HG03565 (cell line): Measurements from ENCODE around the gene MICA.
"Not testable (repeated sequence)": the region's sequence is repeated elsewhere in the genome, so short reads cannot be mapped to it uniquely, and the experiment has no call there.

Experiments used
- ATAC-seq: cut with Tn5 transposase; IDR thresholded peaks from one replicate; pipeline ENCODE4 v1.9.1; 2021; ENCODE audit warnings: mild to moderate bottlenecking, moderate library complexity; ENCODE audit not compliant: unreplicated experiment

The MICA gene

DNA sequence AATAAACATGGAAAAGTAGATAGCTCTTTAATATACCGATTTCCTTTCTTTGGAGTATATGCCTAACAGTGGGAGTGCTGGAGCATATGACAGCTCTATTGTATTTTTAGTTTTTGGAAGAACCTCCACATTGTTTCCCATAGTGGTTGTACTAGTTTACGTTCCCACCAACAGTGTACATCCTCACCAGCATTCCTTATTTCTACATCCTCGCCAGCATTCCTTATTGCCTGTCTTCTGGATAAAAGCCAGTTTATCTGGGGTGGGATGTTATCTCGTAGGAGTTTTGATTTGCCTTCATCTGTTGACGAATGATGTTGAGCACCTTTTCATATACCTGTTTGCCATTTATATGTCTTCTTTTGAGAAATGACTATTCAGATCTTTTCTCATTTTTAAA is 2.6 kb downstream of the MICA start:
- no peak for ATAC-seq

- ATAC-seq: no peak
Observed at GRCh38 chr6:31407699-31408098, 4.3 kb downstream of the MICA start.

GRCh38 chr6:31412506-31412905 is 9.1 kb downstream of the MICA start:
- ATAC-seq: no peak

DNA sequence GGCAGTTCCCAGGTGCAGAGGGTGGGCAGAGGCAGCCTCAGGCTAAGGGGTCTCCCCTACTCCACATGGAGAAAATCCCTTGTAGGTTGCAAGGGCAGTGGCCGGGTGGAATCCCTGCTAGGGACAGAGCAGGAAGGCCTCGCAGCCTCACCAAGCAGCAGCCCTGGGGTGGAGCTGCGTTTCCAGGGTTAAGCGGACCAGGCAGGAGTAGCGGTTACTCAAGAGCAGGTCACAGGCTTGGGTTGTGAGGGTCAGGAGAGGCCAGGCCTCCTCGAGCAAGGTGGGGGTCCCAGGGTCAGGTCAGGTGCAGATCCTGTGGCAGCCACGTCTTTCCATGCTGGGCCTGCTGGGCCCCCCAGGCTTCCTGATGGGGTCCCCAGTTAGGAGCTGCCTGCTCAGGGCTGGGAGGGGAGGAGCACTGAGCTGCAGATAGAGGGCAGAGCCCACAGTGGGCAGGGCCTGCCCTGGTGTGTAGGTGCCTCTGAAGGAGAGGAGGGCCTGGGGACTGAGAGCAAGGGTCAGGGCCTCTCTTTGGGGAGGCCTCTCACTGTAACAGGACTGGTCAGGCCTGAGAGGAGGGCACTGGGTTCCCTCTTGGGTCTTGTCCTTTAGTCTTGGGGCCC is 10.9 kb downstream of the MICA start:
- ATAC-seq: not testable (repeated sequence)

- ATAC-seq: no peak
Observed at GRCh38 chr6:31414771-31415265, 11.4 kb downstream of the MICA start.

GRCh38 chr6:31416394-31417014 is 13.1 kb downstream of the MICA start:
- ATAC-seq: no peak

GRCh38 chr6:31418251-31418650 is 14.9 kb downstream of the MICA start:
- ATAC-seq: no peak

- no peak for ATAC-seq
Observed at GRCh38 chr6:31419842-31420241, 16.4 kb downstream of the MICA start.

DNA sequence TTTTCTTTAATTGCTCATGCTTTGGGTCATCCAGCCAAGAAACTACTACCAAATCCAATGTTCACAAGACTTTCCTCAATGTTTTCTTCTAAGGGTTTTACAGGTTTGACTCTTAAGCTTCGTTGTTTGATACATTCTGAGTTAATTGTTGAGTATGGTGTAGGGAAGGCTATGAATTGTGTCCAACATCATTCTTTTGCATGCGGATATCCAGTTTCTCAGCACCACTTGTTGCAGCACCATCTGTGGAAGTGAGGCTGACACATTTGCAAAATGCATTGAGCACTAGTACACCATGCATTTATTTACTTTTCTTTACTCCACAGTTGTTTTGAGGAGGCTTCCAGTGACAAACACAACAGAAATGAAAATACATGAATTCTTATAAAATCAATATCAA is 17.2 kb downstream of the MICA start:
- no peak for ATAC-seq

GRCh38 chr6:31422587-31422986 is 19.2 kb downstream of the MICA start:
- ATAC-seq: no peak

GRCh38 chr6:31423550-31423949 is 20.2 kb downstream of the MICA start:
- no peak for ATAC-seq

GRCh38 chr6:31426395-31427354 is 23.3 kb downstream of the MICA start:
- ATAC-seq: no peak

GRCh38 chr6:31430449-31430848 is 27.1 kb downstream of the MICA start:
- ATAC-seq: no peak

GRCh38 chr6:31435051-31435450 is 31.7 kb downstream of the MICA start:
- not testable (repeated sequence) for ATAC-seq

DNA sequence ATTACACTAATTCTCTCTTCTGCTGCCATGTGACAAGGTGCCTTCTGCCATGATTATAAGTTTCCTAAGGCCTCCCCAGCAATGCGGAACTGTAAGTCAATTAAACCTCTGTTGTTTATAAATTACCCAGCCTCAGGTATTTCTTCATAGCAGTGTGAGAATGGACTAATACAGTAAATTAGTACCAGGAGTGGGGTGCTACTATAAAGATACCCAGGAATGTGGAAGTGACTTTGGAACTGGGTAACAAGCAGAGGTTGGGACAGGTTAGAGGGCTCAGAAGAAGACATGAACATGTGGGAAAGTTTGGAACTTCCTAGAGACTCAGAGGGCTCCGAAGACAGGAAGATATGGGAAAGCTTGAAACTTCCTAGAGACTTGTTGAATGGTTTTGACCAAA is 34.8 kb downstream of the MICA start:
- ATAC-seq: no peak

DNA sequence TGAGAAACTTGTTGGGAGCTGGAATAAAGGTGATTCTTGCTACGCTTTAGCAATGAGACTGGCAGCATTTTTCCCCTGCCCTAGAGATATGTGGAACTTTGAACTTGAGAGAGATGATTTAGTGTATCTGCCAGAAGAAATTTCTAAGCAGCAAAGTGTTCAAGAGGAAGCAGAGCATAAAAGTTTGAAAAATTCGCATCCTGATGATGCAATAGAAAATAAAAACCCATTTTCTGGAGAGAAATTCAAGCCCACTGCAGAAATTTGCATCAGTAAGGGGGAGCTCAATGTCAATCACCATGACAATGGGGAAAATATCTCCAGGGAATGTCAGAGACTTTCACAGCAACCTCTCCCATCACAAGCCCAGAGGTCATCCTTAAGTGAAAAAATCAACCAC is 35.3 kb downstream of the MICA start:
- ATAC-seq: no peak

DNA sequence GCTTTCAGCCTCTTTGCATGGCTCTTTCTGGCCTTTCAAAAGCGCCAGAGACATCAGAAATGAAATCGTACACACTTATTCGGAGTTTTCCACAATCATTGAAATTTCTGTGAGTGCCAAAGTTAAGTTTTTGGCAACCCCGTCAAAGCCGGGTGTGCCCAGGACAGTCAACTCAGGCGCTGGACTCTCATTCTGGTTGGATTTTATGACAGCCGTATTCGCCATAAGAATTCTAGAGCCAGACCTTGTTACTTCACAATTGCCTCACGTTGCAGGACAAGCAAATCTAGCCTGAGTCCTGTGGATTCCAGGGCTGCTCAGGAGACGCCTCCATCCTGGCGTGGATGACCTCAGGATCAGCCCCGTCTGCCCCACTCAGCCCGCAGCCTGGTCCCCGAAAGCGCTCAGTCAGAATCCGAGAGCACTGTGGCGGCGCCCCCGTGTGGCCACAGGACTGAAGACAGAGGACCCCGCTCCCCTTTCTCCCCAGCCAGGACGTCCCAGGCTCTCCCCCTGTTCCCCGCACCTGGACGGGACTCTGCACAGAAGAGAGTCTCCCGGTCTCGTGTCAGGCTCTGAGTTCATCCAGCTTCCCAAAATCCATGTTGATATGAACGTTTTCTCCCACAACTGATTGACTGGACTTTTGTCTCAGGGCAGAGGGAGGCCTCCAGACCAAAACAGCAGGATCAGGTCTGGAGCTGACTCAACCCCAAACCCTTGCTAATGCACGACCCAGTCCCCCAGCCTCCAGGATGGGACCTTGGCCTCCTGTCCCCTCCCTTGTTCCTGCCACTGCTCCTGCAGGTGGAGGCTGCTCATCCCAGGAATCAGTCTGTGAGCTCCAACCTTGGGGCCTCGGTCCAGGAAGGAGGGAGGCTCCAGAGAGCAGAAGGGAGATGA is 38.2 kb downstream of the MICA start:
- no peak for ATAC-seq

DNA sequence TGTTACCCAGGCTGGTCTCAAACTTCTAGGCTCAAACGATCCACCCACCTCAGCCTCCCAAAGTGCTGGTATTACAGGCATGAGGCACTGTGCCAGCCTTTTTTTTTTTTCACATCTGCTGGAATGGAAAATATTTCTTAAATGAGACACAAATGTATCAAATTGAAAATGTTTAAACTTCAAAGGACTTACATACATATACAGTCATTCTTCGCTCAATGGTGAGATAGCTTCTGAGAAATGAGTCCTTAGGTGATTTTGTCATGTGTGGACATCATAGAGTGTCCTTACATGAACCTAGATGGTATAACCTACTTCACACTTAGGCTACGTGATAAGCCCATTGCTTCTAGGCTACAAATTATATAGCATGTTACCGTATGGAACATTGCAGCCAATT is 43.1 kb downstream of the MICA start:
- ATAC-seq: no peak

- not testable (repeated sequence) for ATAC-seq
Observed at GRCh38 chr6:31446999-31447789, 43.8 kb downstream of the MICA start.

DNA sequence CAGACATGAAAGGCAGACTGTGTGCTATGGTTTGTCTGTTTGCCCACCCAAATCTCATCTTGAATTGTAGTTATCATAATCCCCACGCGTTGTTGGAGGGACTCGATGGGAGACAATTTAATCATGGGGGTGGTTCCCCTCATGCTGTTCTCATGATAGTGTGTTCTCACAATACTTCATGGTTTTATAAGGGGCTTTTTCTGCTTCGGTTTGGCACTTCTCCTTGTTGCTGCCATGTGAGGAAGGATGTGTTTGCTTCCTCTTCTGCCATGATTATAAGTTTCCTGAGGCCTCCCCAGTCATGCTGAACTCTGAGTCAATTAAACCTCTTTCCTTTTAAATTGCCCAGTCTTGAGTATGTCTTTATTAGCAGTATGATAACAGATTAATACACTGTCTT is 47.4 kb downstream of the MICA start:
- ATAC-seq: no peak
